Measurements from ENCODE around the gene UNC13B.

- TF ChIP-seq CTCF (IDR thresholded peaks at IDR 0.05) = no peak
- no peak for TF ChIP-seq POLR2A (IDR thresholded peaks at IDR 0.05)
Measured at GRCh38 chr9:35203528-35203927, 41.7 kb downstream of the UNC13B start.
